Breast epithelium (tissue), 3 donors: ENCODE measurements around the gene SPATA3.

Source experiments
- POLR2AphosphoS5 ChIP-seq, 3 donors: sonication (generic); formaldehyde crosslinking; IDR thresholded peaks; one replicate each; pipeline ENCODE4 v1.6.1; 2017; ENCODE audit warnings: antibody characterized with exemption in 3 of 3
- TF ChIP-seq, protein P1 (sequence below), 3 donors: fragments of 450-650 bp; IDR thresholded peaks; one replicate each; pipeline ENCODE4 v1.5.1; 2016 to 2017; ENCODE audit warnings: antibody characterized with exemption in 3 of 3, mild to moderate bottlenecking in 3 of 3, moderate library complexity in 3 of 3

DNA sequence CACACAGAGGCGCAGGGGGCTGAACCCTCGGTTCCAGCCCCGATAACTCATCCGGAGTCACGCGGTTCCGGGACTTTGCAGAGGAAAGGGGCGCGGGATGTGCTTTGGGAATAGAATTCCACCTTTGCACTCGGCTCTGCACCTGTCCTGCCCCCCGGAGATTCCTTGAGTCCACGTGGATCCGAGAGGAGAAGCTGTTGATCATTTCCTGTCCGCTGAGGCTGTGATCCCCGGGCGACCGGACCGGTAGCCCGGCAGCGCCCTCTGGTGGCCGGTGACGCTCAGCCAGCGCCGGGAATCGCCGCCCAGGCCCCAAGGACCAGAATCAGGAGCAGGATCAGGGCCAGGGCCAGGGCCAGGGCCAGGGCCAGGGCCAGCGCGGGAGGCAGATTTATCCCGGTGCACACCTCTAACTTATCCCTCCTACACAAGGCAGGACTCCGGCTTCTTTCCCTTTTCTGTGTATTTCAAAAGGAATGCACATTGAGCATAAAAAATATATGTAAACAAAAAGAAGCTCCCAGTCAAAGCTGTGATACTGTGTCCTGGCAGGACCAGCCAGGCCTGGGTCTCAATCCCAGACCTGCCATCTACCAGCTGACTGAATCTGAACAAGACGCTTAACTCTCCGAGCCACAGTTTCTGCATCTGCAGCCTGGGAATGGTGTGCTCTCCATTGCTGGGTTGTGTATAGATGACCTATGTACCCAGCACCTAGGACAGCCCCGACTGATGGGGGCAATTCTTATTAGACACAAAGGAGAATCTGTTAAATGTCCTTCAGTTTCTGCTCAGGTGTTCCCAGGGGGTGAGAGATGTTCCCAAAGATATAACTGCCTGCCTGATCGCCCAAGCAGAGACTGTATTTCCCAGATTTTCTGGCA is 8.5 kb upstream of the SPATA3 start:
- TF ChIP-seq, protein P1, sequence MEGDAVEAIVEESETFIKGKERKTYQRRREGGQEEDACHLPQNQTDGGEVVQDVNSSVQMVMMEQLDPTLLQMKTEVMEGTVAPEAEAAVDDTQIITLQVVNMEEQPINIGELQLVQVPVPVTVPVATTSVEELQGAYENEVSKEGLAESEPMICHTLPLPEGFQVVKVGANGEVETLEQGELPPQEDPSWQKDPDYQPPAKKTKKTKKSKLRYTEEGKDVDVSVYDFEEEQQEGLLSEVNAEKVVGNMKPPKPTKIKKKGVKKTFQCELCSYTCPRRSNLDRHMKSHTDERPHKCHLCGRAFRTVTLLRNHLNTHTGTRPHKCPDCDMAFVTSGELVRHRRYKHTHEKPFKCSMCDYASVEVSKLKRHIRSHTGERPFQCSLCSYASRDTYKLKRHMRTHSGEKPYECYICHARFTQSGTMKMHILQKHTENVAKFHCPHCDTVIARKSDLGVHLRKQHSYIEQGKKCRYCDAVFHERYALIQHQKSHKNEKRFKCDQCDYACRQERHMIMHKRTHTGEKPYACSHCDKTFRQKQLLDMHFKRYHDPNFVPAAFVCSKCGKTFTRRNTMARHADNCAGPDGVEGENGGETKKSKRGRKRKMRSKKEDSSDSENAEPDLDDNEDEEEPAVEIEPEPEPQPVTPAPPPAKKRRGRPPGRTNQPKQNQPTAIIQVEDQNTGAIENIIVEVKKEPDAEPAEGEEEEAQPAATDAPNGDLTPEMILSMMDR (IDR thresholded peaks at IDR 0.05) = peak; percentile 56 to 80 (median 80)
- TF ChIP-seq POLR2AphosphoS5 (IDR thresholded peaks at IDR 0.05) = no peak
